GM12873 (cell line): ENCODE results near the gene YBX1.

ENCODE experiments used
- TF ChIP-seq, protein P1 (sequence below): IDR thresholded peaks from 2 replicates; pipeline ENCODE4 v1.5.1; 2012; ENCODE audit warnings: low read depth, mild to moderate bottlenecking, moderate library complexity, low read length, control low read depth; ENCODE audit not compliant: insufficient read depth; ENCODE audit errors: missing control alignments

YBX1 gene

GRCh38 chr1:42750041-42750440, 67.8 kb downstream of the YBX1 start:
- TF ChIP-seq, protein P1, sequence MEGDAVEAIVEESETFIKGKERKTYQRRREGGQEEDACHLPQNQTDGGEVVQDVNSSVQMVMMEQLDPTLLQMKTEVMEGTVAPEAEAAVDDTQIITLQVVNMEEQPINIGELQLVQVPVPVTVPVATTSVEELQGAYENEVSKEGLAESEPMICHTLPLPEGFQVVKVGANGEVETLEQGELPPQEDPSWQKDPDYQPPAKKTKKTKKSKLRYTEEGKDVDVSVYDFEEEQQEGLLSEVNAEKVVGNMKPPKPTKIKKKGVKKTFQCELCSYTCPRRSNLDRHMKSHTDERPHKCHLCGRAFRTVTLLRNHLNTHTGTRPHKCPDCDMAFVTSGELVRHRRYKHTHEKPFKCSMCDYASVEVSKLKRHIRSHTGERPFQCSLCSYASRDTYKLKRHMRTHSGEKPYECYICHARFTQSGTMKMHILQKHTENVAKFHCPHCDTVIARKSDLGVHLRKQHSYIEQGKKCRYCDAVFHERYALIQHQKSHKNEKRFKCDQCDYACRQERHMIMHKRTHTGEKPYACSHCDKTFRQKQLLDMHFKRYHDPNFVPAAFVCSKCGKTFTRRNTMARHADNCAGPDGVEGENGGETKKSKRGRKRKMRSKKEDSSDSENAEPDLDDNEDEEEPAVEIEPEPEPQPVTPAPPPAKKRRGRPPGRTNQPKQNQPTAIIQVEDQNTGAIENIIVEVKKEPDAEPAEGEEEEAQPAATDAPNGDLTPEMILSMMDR: no peak

GRCh38 chr1:42752284-42752683, 70.1 kb downstream of the YBX1 start:
- TF ChIP-seq, protein P1: no peak

DNA sequence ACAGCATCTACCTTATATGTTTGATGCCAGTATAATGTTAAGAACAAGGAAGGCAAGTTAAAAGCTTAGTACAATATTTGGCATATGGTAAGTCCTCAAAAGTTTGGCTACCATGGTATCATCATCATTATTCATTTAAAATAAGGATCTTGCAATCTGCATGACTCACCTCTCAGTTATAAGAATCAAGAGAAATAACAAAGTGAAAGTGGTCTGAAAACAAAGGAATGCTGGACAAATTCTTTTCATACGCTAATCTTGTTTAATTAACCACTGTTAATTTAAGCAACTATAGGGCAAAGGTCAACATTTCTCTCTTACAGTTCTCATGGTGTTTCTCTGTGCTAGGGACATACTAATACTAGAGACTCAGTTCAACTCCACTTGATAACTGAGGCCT, 70.9 kb downstream of the YBX1 start:
- TF ChIP-seq, protein P1: no peak
